SK-N-SH treated with all-trans-retinoic acid at 6 μM for 48 hours (cell line): ENCODE measurements around the gene RAB11FIP2.
A peak's percentile ranks its signal among the peaks of the same experiment; 100 is the strongest.

Source experiments
- ATAC-seq: fragments of 200-7000 bp; cut with Tn5 transposase; 3 replicates; pipeline ENCODE4 v1.9.1; 2020; ENCODE audit warnings: mild to moderate bottlenecking, moderate library complexity
- ARNTL ChIP-seq: fragments of 450-650 bp; formaldehyde crosslinking; IDR thresholded peaks from 2 replicates; pipeline ENCODE4 v1.5.0; 2020; ENCODE audit warnings: low read depth, mild to moderate bottlenecking, moderate library complexity, borderline replicate concordance
- BACH2 ChIP-seq: fragments of 250-450 bp; sonication (Bioruptor Pico); IDR thresholded peaks from 2 replicates; pipeline ENCODE4 v1.9.0; 2021; ENCODE audit warnings: mild to moderate bottlenecking, borderline replicate concordance
- CSDC2 ChIP-seq: fragments of 250-450 bp; sonication (Bioruptor Pico); IDR thresholded peaks from 2 replicates; pipeline ENCODE4 v1.5.0; 2020; ENCODE audit warnings: mild to moderate bottlenecking, moderate library complexity
- ESRRG ChIP-seq: fragments of 250-450 bp; sonication (Bioruptor Pico); IDR thresholded peaks from 2 replicates; pipeline ENCODE4 v1.6.1; 2021; ENCODE audit warnings: mild to moderate bottlenecking
- GLIS3 ChIP-seq: fragments of 250-450 bp; sonication (Bioruptor Pico); IDR thresholded peaks from 2 replicates; pipeline ENCODE4 v1.5.0; 2020; ENCODE audit warnings: mild to moderate bottlenecking, moderate library complexity
- ISL1 ChIP-seq: fragments of 250-450 bp; sonication (Bioruptor Pico); IDR thresholded peaks from 2 replicates; pipeline ENCODE4 v2.1.2; 2022; ENCODE audit warnings: mild to moderate bottlenecking, moderate library complexity
- OSR1 ChIP-seq: fragments of 250-450 bp; sonication (Bioruptor Pico); IDR thresholded peaks from 2 replicates; pipeline ENCODE4 v1.8.0; 2022; ENCODE audit warnings: moderate library complexity, mild to moderate bottlenecking, inconsistent platforms
- POU6F1 ChIP-seq: fragments of 250-450 bp; sonication (Bioruptor Pico); IDR thresholded peaks from 2 replicates; pipeline ENCODE4 v1.8.0; 2021; ENCODE audit warnings: low read depth, mild to moderate bottlenecking, moderate library complexity, borderline replicate concordance
- PPARA ChIP-seq: fragments of 250-450 bp; sonication (Bioruptor Pico); IDR thresholded peaks from 2 replicates; pipeline ENCODE4 v1.5.0; 2020; ENCODE audit warnings: mild to moderate bottlenecking, borderline replicate concordance
- RARB ChIP-seq: fragments of 250-450 bp; sonication (Bioruptor Pico); IDR thresholded peaks from 2 replicates; pipeline ENCODE4 v1.8.0; 2021; ENCODE audit warnings: mild to moderate bottlenecking, moderate library complexity
- SNAI2 ChIP-seq: fragments of 250-450 bp; sonication (Bioruptor Pico); IDR thresholded peaks from 2 replicates; pipeline ENCODE4 v1.5.0; 2020; ENCODE audit warnings: mild to moderate bottlenecking, moderate library complexity
- TCF4 ChIP-seq: fragments of 250-450 bp; sonication (Bioruptor Pico); IDR thresholded peaks from 2 replicates; pipeline ENCODE4 v1.8.0; 2021; ENCODE audit warnings: mild to moderate bottlenecking, moderate library complexity, borderline replicate concordance
- TOX ChIP-seq: fragments of 250-450 bp; sonication (Bioruptor Pico); IDR thresholded peaks from 2 replicates; pipeline ENCODE4 v1.8.0; 2021; ENCODE audit warnings: mild to moderate bottlenecking, moderate library complexity, borderline replicate concordance
- ZC3H10 ChIP-seq: fragments of 250-450 bp; sonication (Bioruptor Pico); IDR thresholded peaks from 2 replicates; pipeline ENCODE4 v1.5.1; 2021; ENCODE audit warnings: mild to moderate bottlenecking, moderate library complexity
- ZFP3 ChIP-seq: fragments of 250-450 bp; sonication (Bioruptor Pico); IDR thresholded peaks from 2 replicates; pipeline ENCODE4 v1.5.0; 2020; ENCODE audit warnings: mild to moderate bottlenecking, moderate library complexity
- ZFP30 ChIP-seq: fragments of 450-650 bp; formaldehyde crosslinking; IDR thresholded peaks from 2 replicates; pipeline ENCODE4 v1.5.0; 2022; ENCODE audit warnings: mild to moderate bottlenecking, moderate library complexity
- ZNF565 ChIP-seq: fragments of 450-650 bp; formaldehyde crosslinking; conservative IDR thresholded peaks from 2 replicates; pipeline ENCODE4 v1.5.0; 2020; ENCODE audit warnings: low read depth, mild to moderate bottlenecking, moderate library complexity
- ZNF70 ChIP-seq: fragments of 450-650 bp; formaldehyde crosslinking; IDR thresholded peaks from 2 replicates; pipeline ENCODE4 v1.5.0; 2020; ENCODE audit warnings: mild to moderate bottlenecking, moderate library complexity
- ZNF8 ChIP-seq: fragments of 450-650 bp; formaldehyde crosslinking; IDR thresholded peaks from 2 replicates; pipeline ENCODE4 v1.5.0; 2020; ENCODE audit warnings: mild to moderate bottlenecking, moderate library complexity
- TF ChIP-seq, protein P1 (sequence below): fragments of 250-450 bp; sonication (Bioruptor Pico); IDR thresholded peaks from 2 replicates; pipeline ENCODE4 v1.8.0; 2020; ENCODE audit warnings: mild to moderate bottlenecking, moderate library complexity, borderline replicate concordance
- TF ChIP-seq, protein P2 (sequence below): fragments of 250-450 bp; sonication (Bioruptor Pico); IDR thresholded peaks from 2 replicates; pipeline ENCODE4 v1.5.0; 2020; ENCODE audit warnings: mild to moderate bottlenecking, moderate library complexity
- TF ChIP-seq, protein P3 (sequence below): fragments of 250-450 bp; sonication (Bioruptor Pico); IDR thresholded peaks from 2 replicates; pipeline ENCODE4 v1.5.1; 2021; ENCODE audit warnings: mild to moderate bottlenecking, moderate library complexity

The RAB11FIP2 gene

DNA sequence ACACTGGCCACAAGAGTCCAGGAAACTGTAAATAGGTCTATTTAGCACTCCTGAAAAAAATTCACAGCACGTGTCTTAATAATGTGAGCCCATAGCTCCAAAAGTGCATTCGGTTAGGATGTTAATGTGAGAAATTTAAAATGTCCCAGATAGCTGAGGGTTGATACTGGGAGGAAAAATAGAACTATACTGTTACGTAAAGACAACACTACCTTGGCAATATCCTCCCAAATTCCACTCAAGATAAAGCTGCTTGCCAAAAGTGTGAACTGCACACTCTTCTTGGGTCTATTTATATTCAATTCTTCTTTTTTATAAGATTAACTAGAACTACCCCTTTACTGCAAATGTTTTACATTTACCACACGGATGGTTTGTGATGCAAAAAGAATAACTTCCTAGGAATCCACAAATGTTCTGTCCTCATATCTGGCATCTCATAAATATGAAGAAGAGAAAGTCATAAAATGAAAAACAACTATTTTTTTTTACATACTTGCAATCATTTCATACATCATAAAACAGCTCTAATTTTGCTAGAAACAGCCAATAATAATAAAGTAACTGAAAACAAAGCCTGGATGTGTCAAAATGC lies 10.4 kb downstream of the RAB11FIP2 start:
- TF ChIP-seq BACH2 (CRISPR knock-in tag) (no peak), ARNTL (CRISPR knock-in tag) (no peak), GLIS3 (no peak), RARB (CRISPR knock-in tag) (no peak), PPARA (CRISPR knock-in tag) (no peak)
- no peak for ATAC-seq

DNA sequence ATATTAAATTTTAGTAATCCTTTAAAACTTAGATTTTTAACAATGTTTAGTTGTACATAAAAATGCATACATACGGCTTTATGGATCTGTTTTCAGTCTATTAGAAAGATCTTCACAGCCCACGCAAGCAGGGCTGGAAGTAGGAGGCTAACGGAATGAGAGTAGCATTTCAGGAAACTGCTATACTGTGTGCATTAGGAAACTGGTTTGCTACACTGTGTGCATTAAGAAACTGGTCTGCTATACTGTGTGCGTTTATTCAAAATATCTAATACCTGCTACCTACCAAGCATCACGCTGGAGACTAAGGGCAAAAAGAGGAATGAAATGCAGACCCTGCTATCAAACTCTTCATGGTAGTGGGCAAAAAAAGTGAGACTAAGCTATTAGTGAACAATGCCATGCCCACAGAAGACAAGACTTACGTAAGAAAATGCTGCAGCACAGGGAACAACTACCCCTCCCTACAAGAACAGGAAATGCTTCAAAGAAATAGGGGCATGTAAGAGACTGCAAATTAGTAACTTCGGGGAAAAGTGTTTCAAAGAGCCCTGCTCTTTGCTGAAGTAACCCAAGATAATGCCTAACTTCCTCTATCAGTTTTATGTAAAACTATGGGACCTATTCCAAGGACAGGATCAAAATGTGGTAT lies 11.3 kb downstream of the RAB11FIP2 start:
- TF ChIP-seq RARB (CRISPR knock-in tag): no peak
- TF ChIP-seq ZNF565 (CRISPR knock-in tag): no peak
- TF ChIP-seq OSR1 (CRISPR knock-in tag): no peak
- no peak for TF ChIP-seq ISL1 (CRISPR knock-in tag)
- TF ChIP-seq, protein P1, sequence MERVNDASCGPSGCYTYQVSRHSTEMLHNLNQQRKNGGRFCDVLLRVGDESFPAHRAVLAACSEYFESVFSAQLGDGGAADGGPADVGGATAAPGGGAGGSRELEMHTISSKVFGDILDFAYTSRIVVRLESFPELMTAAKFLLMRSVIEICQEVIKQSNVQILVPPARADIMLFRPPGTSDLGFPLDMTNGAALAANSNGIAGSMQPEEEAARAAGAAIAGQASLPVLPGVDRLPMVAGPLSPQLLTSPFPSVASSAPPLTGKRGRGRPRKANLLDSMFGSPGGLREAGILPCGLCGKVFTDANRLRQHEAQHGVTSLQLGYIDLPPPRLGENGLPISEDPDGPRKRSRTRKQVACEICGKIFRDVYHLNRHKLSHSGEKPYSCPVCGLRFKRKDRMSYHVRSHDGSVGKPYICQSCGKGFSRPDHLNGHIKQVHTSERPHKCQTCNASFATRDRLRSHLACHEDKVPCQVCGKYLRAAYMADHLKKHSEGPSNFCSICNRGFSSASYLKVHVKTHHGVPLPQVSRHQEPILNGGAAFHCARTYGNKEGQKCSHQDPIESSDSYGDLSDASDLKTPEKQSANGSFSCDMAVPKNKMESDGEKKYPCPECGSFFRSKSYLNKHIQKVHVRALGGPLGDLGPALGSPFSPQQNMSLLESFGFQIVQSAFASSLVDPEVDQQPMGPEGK (CRISPR knock-in tag): no peak
- TF ChIP-seq CSDC2 (CRISPR knock-in tag): no peak
- TF ChIP-seq, protein P2, sequence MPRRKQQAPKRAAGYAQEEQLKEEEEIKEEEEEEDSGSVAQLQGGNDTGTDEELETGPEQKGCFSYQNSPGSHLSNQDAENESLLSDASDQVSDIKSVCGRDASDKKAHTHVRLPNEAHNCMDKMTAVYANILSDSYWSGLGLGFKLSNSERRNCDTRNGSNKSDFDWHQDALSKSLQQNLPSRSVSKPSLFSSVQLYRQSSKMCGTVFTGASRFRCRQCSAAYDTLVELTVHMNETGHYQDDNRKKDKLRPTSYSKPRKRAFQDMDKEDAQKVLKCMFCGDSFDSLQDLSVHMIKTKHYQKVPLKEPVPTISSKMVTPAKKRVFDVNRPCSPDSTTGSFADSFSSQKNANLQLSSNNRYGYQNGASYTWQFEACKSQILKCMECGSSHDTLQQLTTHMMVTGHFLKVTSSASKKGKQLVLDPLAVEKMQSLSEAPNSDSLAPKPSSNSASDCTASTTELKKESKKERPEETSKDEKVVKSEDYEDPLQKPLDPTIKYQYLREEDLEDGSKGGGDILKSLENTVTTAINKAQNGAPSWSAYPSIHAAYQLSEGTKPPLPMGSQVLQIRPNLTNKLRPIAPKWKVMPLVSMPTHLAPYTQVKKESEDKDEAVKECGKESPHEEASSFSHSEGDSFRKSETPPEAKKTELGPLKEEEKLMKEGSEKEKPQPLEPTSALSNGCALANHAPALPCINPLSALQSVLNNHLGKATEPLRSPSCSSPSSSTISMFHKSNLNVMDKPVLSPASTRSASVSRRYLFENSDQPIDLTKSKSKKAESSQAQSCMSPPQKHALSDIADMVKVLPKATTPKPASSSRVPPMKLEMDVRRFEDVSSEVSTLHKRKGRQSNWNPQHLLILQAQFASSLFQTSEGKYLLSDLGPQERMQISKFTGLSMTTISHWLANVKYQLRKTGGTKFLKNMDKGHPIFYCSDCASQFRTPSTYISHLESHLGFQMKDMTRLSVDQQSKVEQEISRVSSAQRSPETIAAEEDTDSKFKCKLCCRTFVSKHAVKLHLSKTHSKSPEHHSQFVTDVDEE (CRISPR knock-in tag): no peak
- TF ChIP-seq ZC3H10 (CRISPR knock-in tag): no peak
- TF ChIP-seq ARNTL (CRISPR knock-in tag): no peak
- no peak for ATAC-seq

DNA sequence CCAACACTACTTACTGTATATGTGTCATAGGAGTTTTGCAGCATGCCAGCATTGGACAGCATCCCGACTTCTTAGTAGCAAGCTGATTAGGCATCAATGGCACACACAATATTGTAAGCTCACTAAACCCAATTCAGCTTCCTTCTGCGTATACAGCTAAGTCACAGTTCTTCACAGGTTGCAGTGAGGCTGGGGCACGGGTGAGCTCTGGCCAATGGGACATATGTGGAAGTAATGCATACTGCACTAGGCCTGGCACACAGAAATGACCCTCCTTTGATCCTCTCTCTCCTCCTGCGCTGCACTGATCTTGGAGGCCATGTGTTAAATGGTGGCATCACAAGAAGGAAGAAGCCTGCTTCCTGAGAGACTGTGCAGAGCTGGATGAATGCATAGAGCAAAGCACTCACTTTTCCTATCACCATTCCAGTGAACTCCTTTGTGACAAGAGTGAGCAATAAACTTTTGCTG lies 11.9 kb downstream of the RAB11FIP2 start:
- no peak for ATAC-seq
- TF ChIP-seq ZNF70 (CRISPR knock-in tag): peak; percentile 48; the same call in 1 of the 2 replicates
- no peak for TF ChIP-seq SNAI2 (CRISPR knock-in tag)

DNA sequence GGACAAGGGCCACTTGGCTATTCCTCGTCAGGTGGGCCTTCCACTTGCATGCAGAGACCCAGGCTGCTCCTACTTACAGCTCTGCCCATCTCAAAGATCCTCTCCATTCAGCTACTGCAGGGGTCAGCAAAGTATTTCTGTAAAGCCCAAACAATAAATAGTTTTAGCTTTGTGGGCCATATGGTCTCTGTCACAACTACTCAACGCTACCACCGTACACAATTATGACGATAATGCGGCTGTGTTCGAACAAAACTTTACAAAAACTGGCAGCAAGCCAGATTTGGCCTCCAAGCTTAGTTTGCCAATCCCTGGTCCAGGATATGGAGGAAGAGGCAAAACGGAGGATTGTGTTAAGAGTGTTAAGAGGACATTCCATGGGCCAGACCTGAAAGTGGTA lies 12.8 kb downstream of the RAB11FIP2 start:
- ATAC-seq: peak; percentile 52; the same call in 2 of the 3 replicates
- TF ChIP-seq SNAI2 (CRISPR knock-in tag) (no peak), TCF4 (CRISPR knock-in tag) (peak; percentile 80), POU6F1 (no peak), ZFP3 (CRISPR knock-in tag) (no peak), ARNTL (CRISPR knock-in tag) (no peak), ZC3H10 (CRISPR knock-in tag) (no peak), ZNF70 (CRISPR knock-in tag) (no peak), ZNF8 (CRISPR knock-in tag) (no peak), BACH2 (CRISPR knock-in tag) (no peak), OSR1 (CRISPR knock-in tag) (no peak), ISL1 (CRISPR knock-in tag) (peak; percentile 60), GLIS3 (0 out of 2 replicates have a peak, but pooled peaks have one; percentile 30), TOX (no peak), ZFP30 (CRISPR knock-in tag) (no peak), RARB (CRISPR knock-in tag) (no peak), ESRRG (CRISPR knock-in tag) (no peak)
- TF ChIP-seq, protein P3, sequence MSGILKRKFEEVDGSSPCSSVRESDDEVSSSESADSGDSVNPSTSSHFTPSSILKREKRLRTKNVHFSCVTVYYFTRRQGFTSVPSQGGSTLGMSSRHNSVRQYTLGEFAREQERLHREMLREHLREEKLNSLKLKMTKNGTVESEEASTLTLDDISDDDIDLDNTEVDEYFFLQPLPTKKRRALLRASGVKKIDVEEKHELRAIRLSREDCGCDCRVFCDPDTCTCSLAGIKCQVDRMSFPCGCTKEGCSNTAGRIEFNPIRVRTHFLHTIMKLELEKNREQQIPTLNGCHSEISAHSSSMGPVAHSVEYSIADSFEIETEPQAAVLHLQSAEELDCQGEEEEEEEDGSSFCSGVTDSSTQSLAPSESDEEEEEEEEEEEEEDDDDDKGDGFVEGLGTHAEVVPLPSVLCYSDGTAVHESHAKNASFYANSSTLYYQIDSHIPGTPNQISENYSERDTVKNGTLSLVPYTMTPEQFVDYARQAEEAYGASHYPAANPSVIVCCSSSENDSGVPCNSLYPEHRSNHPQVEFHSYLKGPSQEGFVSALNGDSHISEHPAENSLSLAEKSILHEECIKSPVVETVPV (CRISPR knock-in tag): no peak
- TF ChIP-seq, protein P2 (CRISPR knock-in tag): peak; percentile 58; the same call in 1 of the 2 replicates
- TF ChIP-seq, protein P1 (CRISPR knock-in tag): no peak
